AG10803 (cell line): ENCODE results near the gene EHD4.

Experiments used
- DNase-seq: peaks from one replicate; pipeline ENCODE4 v3.0.0; 2010; ENCODE audit warnings: low read depth
- H3K4me3 ChIP-seq: 2 replicates; pipeline ENCODE4 v1.5.1; 2011; ENCODE audit warnings: mild to moderate bottlenecking, low read length, control low read depth
- TF ChIP-seq, protein P1 (sequence below): conservative IDR thresholded peaks from 2 replicates; pipeline ENCODE4 v1.5.1; 2011; ENCODE audit warnings: mild to moderate bottlenecking, low read length, control low read depth, inconsistent platforms

Gene EHD4

DNA sequence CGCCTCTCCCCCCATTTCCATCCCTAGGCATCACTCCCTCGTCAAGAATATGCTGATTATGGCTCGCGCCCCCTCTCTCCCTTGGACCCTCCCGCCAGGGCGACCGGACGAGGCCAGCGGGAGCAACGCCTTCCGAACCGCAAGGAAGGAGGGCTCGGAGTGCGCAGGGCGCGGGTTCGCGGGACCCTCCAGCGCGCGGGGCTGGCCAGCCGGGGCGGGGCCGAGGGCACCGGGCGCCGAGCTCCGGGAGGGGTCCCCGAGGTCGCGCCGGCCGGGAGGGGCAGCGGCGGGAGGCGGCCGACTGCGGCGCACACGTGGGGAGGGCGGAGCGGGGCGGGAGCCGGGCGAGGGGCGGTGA, 483 bp downstream of the EHD4 start:
- TF ChIP-seq, protein P1, sequence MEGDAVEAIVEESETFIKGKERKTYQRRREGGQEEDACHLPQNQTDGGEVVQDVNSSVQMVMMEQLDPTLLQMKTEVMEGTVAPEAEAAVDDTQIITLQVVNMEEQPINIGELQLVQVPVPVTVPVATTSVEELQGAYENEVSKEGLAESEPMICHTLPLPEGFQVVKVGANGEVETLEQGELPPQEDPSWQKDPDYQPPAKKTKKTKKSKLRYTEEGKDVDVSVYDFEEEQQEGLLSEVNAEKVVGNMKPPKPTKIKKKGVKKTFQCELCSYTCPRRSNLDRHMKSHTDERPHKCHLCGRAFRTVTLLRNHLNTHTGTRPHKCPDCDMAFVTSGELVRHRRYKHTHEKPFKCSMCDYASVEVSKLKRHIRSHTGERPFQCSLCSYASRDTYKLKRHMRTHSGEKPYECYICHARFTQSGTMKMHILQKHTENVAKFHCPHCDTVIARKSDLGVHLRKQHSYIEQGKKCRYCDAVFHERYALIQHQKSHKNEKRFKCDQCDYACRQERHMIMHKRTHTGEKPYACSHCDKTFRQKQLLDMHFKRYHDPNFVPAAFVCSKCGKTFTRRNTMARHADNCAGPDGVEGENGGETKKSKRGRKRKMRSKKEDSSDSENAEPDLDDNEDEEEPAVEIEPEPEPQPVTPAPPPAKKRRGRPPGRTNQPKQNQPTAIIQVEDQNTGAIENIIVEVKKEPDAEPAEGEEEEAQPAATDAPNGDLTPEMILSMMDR, result no peak
- no peak for DNase-seq

DNA sequence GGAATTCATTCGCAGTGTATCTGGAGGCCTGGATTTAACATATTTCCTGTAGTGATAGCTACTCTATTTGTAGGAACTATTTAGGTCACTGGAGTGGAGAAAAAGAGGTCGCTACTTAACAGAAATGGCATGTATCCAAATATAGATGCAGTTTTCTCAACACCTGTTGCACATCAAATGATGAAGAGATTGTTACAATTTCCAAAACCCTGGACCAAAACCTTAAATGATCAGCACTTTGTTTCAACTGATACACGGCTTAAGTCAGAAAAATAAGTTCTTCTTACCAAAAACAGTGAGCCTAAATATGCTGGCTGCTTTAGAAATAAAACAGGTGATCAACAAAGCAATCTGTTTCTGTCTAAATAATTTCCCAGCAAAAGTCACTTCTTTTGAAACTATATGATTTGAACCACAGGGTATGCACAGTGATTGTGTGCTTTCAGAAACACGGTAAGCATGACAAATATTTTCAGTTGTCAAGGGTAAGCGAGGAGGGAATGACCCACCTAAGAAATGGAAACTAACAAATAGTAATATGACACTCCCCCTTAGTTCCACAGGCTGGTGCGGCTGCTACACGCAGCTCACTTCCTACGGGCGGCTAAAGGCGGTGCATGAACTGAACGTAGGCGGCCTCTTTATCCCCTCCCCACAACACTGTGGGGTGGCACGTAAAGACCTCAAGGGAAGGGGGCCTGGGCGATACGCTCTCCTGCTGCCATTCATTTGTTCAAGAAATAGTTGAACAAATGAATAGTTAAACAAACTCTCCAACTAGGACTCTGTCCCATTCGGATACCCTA, 1.1 kb downstream of the EHD4 start:
- peak overlapping the region; percentile 98 for H3K4me3 ChIP-seq
- TF ChIP-seq, protein P1, result no peak
- DNase-seq, result peak; percentile 56

More for the DNA sequence above, 483 bp downstream of the EHD4 start:
- H3K4me3 ChIP-seq, result peak overlapping the region; percentile 98

DNA sequence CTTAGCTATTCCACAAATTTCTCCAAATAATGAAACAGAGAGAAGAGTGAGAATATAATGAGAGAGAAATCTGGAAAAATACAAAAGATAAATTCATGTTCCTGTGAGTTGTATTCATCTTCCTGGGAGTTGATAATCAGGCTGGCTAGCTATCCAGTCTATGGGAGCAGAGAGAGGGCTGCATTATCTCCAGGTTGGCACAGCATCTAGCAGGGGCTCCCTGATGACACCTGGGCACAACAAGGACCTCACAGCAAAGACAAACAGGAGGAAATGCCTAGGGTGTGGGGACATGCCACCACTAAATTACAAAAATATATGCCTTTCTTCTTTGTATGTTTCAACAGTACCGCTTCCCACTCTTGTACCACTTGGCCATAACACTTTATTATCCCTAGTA, 1.9 kb downstream of the EHD4 start:
- no peak for DNase-seq
- no peak overlapping the region for H3K4me3 ChIP-seq
- TF ChIP-seq, protein P1, result no peak

DNA sequence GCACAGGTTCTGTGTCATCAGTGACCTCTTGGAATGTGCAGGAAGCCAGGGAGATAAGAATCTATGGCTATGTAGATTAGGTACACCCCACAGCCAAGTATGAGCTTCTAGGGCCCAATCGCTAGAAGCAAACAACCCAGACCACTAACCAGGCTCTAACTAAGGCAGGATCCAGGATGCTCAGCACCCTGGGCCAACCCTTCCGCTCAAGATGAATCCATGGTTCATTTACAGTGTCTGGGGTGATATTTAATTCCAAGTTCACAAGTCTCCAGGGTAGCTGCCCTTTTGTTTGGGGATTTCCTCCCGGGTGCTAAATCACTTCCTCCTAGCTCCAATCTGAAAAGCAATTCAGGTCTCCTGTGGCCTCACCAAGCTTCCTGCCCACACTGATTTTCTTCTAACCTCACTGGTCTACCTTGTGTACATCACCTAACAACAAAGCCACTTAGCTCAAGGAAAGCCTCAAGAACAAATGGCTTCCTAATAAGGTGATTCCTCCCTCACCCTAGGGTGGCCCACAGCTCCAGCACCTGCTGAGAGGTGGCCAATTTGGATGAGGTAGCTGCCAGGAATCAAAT, 2.4 kb downstream of the EHD4 start:
- H3K4me3 ChIP-seq, result no peak overlapping the region
- no peak for DNase-seq
- TF ChIP-seq, protein P1, result no peak

DNA sequence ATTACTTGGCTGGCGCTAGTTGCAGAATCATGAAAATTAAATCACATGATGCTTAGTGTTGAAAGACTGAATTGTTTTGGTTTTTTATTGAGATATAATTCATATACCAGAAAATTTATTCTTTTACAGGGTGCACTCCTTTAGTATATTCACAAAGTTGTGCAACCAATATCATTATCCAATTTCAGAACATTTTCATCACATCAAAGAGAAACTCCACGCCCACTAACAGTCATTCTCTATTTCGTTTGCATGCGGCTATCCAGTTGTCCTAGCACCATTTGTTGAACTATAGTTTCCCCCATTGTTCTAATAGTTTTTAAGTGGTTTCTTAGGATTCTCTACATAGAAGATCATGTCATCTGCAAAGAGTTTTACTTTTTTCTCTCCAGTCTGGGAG, 3.7 kb downstream of the EHD4 start:
- no peak overlapping the region for H3K4me3 ChIP-seq
- no peak for DNase-seq
- TF ChIP-seq, protein P1, result no peak

DNA sequence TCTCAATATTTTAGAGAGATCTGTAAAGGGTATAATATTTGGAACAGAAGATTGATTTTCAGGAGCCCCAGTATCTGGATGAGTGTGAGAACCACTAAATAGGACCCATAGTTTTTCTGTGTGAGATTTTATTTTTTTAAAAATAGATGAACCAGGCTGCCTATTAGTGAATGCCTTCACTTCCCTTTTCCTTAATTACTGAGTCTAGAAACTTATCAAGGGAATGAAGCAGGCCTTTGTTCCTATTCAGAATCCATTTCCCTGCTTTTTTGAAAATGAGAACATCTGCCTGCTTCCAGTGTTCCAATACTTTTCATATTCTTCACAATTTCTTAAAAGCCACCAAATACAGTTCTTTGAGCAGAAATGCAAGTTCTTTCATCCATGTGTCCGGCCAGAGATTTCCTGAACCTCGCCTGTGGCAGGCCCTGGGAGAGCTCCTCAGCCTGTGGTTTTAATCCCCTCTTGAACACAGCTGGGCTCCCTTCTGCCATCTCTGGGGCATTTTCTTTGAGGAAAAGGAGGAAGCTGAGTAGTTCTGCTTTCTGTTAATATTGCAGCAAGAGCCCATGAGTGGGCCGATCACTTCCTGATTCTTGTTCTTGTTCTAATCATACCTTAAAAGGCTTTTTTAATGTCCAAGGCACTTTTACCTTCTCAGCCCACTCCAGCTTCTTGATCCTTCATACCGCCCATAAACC, 4.7 kb downstream of the EHD4 start:
- DNase-seq, result peak; percentile 66
- TF ChIP-seq, protein P1, result 0 out of 2 replicates have a peak, but pooled peaks have one; percentile 21
- peak overlapping the region; percentile 3; the same call in 1 of the 2 replicates for H3K4me3 ChIP-seq
